Prostate gland (tissue), 2 donors: ENCODE data around the gene FUBP3. TPM values are rescaled to one million over a fixed set of nuclear protein-coding genes. Genes with fewer than 3 reads are reported as not detected.

Experiments used
- DNase-seq: peaks from one replicate; pipeline ENCODE4 v3.0.0-alpha.2; 2019; ENCODE audit warnings: low spot score
- H3K27ac ChIP-seq, 2 donors: fragments of 200-600 bp; sonication (generic); 2 replicates each; pipeline ENCODE4 v1.5.1; 2017 to 2019
- H3K27me3 ChIP-seq: fragments of 200-600 bp; sonication (generic); replicated peaks from 2 replicates; pipeline ENCODE4 v1.5.1; 2019; ENCODE audit not compliant: insufficient read depth
- H3K36me3 ChIP-seq, 2 donors: fragments of 200-600 bp; sonication (generic); 1 replicate in 1 of 2; 2 replicates in 1 of 2; pipeline versions ENCODE4 v1.5.1 to v1.8.1; 2017 to 2019
- H3K4me1 ChIP-seq: fragments of 200-600 bp; sonication (generic); replicated peaks from 2 replicates; pipeline ENCODE4 v1.5.1; 2019
- H3K4me3 ChIP-seq, 2 donors: fragments of 200-600 bp; sonication (generic); 2 replicates each; pipeline ENCODE4 v1.5.1; 2017 to 2019
- H3K9me3 ChIP-seq: fragments of 200-600 bp; sonication (generic); 2 replicates; pipeline ENCODE4 v1.5.1; 2017
- POLR2A ChIP-seq: fragments of 450-650 bp; IDR thresholded peaks from one replicate; pipeline ENCODE4 v1.6.1; 2016; ENCODE audit warnings: antibody characterized with exemption, mild to moderate bottlenecking
- POLR2AphosphoS5 ChIP-seq: sonication (generic); formaldehyde crosslinking; IDR thresholded peaks from one replicate; pipeline ENCODE4 v1.6.1; 2017; ENCODE audit warnings: antibody characterized with exemption
- WGBS: methylation state at CpG from one replicate; pipeline ENCODE4 v1.1.5; 2018; 5-methylcytosine and 5-hydroxymethylcytosine counted together
- intact Hi-C: fragments of 100-400 bp; cut with DNase I; formaldehyde crosslinking; loops from one replicate; pipeline ENCODE4 v1.14.2; 2022
- total RNA-seq, 2 donors: library from RNA; depleted of rRNA; stranded (reverse); fragments of >200 nt; gene quantifications; one replicate each; pipeline ENCODE4 v1.1.0, GENCODE V29; 2016
- TF ChIP-seq, protein P1 (sequence below), 4 experiments: fragments of 200-600 bp in 2 of 4; fragments of 450-650 bp in 2 of 4; sonication (generic) in 2 of 4; IDR thresholded peaks; 1 replicate in 3 of 4; 2 replicates in 1 of 4; pipeline ENCODE4 v1.5.1; 2016 to 2019; ENCODE audit warnings: antibody characterized with exemption in 4 of 4, mild to moderate bottlenecking in 2 of 4, moderate library complexity in 2 of 4

FUBP3 gene
- total RNA-seq, 2 donors from 2014 or later, result 40.4 to 111 TPM

DNA sequence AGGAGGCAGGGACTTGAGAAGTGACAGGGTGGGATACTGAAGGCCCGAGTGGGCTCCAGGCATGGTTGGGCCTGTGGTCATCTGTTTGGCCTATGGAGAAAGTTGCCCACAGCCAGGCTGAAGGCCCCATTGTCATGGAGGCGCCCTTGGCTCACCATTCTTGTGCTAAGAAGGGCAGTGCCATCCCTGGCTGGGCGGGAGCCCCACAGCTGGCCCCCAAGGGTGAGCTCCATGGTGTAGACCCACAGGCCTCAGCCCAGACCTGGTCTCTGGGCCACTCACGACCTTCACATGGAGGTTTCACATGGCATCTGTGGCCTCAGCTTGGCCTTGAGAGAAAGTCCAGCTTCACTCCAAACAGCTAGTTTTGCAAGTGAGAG is 50.7 kb downstream of the FUBP3 start:
- TF ChIP-seq POLR2A, result no peak
- TF ChIP-seq POLR2AphosphoS5, result no peak
- peaks cover 12 to 35% of the 10 kb centered on the region in 2 donors for H3K36me3 ChIP-seq

DNA sequence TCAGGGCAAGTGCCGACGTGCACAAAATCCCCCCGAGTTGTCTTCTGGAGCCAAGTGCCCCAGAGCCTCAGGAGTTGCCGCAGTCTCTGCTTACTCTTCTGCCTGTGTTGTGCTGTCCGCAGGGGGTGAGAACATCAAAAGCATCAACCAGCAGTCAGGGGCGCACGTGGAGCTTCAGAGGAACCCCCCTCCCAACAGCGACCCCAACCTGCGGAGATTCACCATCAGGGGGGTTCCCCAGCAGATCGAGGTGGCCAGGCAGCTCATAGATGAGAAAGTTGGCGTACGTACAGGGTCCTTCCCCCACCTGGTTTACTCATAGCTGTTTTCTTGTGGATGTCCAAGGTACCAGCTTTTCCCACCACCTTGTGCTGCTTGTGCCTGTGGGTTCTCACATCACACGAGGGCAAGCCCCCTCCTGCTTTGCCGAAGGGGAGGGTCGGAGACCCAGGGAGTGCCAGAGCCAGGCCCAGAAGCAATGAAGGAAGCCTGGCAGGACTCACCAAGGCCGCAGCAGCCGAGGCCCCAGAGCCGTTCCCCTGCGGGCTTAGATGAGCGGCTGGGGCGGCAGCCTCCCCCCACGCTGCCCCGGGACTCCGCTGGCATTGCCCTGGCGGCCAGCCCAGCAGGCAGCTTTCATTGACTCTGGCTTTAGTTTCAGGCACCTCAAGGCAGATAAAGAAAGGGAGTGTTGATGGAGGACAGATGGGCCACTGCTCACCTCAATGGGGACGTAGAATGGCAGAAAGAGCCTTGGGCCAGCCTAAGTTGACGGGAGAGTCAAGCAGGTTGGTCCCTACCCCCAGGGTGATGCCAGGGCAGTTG is 51.3 kb downstream of the FUBP3 start:
- no peak overlapping the region for H3K4me3 ChIP-seq
- intact Hi-C loops, result no loop called here
- H3K27me3 ChIP-seq, result no peaks in the 10 kb centered on the region
- H3K36me3 ChIP-seq, result peaks cover 16 to 31% of the 10 kb centered on the region in 2 donors
- H3K9me3 ChIP-seq, result no peaks in the 10 kb centered on the region
- WGBS, result 78% methylated on average over 27 of the region's 27 CpGs
- DNase-seq, result no peak
- TF ChIP-seq POLR2AphosphoS5 (no peak), POLR2A (no peak)
- TF ChIP-seq, protein P1, sequence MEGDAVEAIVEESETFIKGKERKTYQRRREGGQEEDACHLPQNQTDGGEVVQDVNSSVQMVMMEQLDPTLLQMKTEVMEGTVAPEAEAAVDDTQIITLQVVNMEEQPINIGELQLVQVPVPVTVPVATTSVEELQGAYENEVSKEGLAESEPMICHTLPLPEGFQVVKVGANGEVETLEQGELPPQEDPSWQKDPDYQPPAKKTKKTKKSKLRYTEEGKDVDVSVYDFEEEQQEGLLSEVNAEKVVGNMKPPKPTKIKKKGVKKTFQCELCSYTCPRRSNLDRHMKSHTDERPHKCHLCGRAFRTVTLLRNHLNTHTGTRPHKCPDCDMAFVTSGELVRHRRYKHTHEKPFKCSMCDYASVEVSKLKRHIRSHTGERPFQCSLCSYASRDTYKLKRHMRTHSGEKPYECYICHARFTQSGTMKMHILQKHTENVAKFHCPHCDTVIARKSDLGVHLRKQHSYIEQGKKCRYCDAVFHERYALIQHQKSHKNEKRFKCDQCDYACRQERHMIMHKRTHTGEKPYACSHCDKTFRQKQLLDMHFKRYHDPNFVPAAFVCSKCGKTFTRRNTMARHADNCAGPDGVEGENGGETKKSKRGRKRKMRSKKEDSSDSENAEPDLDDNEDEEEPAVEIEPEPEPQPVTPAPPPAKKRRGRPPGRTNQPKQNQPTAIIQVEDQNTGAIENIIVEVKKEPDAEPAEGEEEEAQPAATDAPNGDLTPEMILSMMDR (IDR thresholded peaks at IDR 0.05), result no peak
- no peaks in the 10 kb centered on the region for H3K4me1 ChIP-seq
- H3K27ac ChIP-seq, result no peak overlapping the region

More for the DNA sequence above, 50.7 kb downstream of the FUBP3 start:
- H3K27ac ChIP-seq, result no peak overlapping the region
- H3K9me3 ChIP-seq, result no peaks in the 10 kb centered on the region
- 95% methylated on average over 4 of the region's 4 CpGs for WGBS
- H3K4me1 ChIP-seq, result no peaks in the 10 kb centered on the region
- DNase-seq, result no peak
- intact Hi-C loops, result no loop called here
- no peak overlapping the region for H3K4me3 ChIP-seq
- H3K27me3 ChIP-seq, result no peaks in the 10 kb centered on the region

DNA sequence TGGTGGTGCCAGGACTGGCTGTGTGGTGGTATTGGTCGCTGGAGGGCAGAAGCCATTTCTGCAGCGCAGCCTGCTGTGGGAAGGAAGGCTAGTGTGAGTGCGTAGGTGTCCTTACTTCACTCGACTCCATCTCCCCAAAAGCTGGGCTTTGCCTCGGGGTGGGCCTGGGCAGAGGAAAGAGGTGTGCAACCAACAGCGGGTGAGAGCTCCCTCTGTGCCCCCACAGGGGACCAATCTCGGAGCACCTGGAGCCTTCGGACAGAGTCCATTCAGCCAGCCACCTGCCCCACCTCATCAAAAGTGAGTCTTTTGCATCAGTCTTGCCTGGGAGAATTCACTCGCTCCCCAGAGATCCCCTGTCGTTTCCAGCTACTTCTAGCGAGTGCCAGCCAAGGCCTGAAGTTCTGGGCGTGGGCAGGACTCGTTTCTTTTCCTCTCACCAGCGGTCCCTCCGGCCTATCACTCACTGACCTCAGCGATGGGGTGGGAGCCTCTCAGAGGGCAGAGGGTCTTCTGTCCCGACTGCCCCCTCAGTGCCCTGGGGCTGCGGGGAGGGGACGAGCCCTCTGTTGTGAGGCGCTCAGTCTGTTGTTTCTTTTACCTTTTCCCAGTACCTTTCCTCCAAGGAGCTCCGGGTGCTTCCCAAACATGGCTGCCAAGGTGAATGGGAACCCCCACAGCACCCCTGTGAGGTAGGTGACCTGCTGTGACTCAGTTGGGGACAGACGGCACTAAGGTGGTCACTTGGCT is 52.1 kb downstream of the FUBP3 start:
- Histone ChIP-seq H3K9me3 (no peaks in the 10 kb centered on the region), H3K4me1 (no peaks in the 10 kb centered on the region), H3K4me3 (no peak overlapping the region), H3K27me3 (no peaks in the 10 kb centered on the region), H3K36me3 (peaks cover 16 to 29% of the 10 kb centered on the region in 2 donors), H3K27ac (no peak overlapping the region)
- TF ChIP-seq POLR2AphosphoS5, result no peak
- TF ChIP-seq POLR2A, result no peak
- TF ChIP-seq, protein P1 (IDR thresholded peaks at IDR 0.05), result no peak
- WGBS, result 92% methylated on average over 22 of the region's 22 CpGs
- no peak for DNase-seq
- intact Hi-C loops, result no loop called here

DNA sequence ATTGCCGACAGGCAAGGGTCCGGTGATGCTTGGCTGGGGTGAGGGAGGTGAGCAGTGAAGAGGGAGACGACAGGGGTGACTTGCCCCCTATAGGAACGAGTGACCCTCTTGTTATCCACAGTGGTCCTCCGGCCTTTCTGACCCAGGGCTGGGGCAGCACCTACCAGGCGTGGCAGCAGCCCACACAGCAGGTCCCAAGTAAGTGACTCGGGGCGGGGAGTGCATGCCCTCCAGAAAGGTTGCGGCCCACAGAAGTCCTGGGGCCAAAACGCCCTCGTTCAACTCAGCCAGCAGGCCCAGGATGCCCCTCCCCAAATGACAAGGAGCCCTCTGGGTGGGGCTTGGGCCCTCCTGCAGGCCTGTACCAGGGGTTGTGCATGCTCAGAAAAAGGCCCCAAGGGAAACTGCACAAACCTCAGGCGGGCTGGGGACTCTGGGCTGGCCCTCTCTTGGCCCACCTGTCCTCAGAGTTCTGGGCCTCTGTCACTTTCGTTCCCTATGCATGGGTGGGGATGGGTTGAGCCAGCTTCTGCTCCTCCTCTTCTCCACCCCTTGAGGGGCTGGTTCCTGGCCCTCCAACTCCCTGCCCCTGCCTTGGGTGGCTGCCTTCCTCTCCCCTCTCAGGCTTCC is 52.8 kb downstream of the FUBP3 start:
- Histone ChIP-seq H3K27me3 (no peaks in the 10 kb centered on the region), H3K36me3 (peaks cover 15 to 22% of the 10 kb centered on the region in 2 donors)
- 91% methylated on average over 13 of the region's 13 CpGs for WGBS

More for the DNA sequence above, 52.8 kb downstream of the FUBP3 start:
- no peaks in the 10 kb centered on the region for H3K4me1 ChIP-seq
- intact Hi-C loops, result no loop called here
- DNase-seq, result no peak
- TF ChIP-seq, protein P1 (IDR thresholded peaks at IDR 0.05), result no peak
- TF ChIP-seq POLR2AphosphoS5, result no peak
- no peak for TF ChIP-seq POLR2A
- no peak overlapping the region for H3K27ac ChIP-seq
- no peaks in the 10 kb centered on the region for H3K9me3 ChIP-seq
- no peak overlapping the region for H3K4me3 ChIP-seq
